ENCODE measurements around the gene DDOST. TPM values are rescaled to one million over a fixed set of nuclear protein-coding genes. Genes with fewer than 3 reads are reported as not detected.

Gene DDOST
- total RNA-seq, 2 experiments from 2014 or later: 111 to 148 TPM

- ChIA-PET CTCF (ENCODE audit: unreplicated experiment) (no interaction called here), POLR2A (no interaction called here)
- intact Hi-C loops (cut with micrococcal nuclease; ENCODE audit: unreplicated experiment): no loop called here
- Histone ChIP-seq H3K4me3 (ENCODE audit: low read depth, low read length, poor library complexity, severe bottlenecking) (no peak overlapping the region), H4K20me1 (ENCODE audit: insufficient read depth, low read length) (no peaks in the 10 kb centered on the region), H3K9me2 (ENCODE audit: insufficient read depth, low read length) (no peaks in the 10 kb centered on the region), H3K9me3 (ENCODE audit: low read length) (no peaks in the 10 kb centered on the region), H2AFZ (ENCODE audit: low read length) (no peak overlapping the region), H3K4me2 (ENCODE audit: low read length) (no peak overlapping the region), H3K27ac (ENCODE audit: low read depth, low read length, poor library complexity, severe bottlenecking) (no peak overlapping the region), H3K79me2 (ENCODE audit: insufficient read depth, low read depth, low read length) (no peaks in the 10 kb centered on the region), H3K36me3 (ENCODE audit: insufficient read depth, low read length) (no peaks in the 10 kb centered on the region), H3K4me1 (ENCODE audit: insufficient read depth, low read length, poor library complexity, severe bottlenecking) (peaks cover 21% of the 10 kb centered on the region)
- no peak for TF ChIP-seq CTCF (conservative IDR thresholded peaks at IDR 0.05; ENCODE audit: low read length)
- TF ChIP-seq EZH2phosphoT487 (IDR thresholded peaks at IDR 0.05; ENCODE audit: borderline replicate concordance, low read depth, low read length): no peak
- BruUV-seq (replicated peaks): no TSS peak
- DNase-seq (ENCODE audit: low spot score): no peak
Measured at GRCh38 chr1:20684050-20684620, 23.0 kb upstream of the DDOST start.

GRCh38 chr1:20683614-20684013 is 22.4 kb upstream of the DDOST start:
- H3K4me1 ChIP-seq (ENCODE audit: insufficient read depth, low read length, poor library complexity, severe bottlenecking): peaks cover 26% of the 10 kb centered on the region
- no TSS peak for BruUV-seq (replicated peaks)
- H3K9me3 ChIP-seq (ENCODE audit: low read length): no peaks in the 10 kb centered on the region
- no peak overlapping the region for H3K4me2 ChIP-seq (ENCODE audit: low read length)
- DNase-seq (ENCODE audit: low spot score): no peak
- ChIA-PET POLR2A (no interaction called here), CTCF (ENCODE audit: unreplicated experiment) (no interaction called here)
- no peaks in the 10 kb centered on the region for H3K9me2 ChIP-seq (ENCODE audit: insufficient read depth, low read length)
- no peaks in the 10 kb centered on the region for H3K36me3 ChIP-seq (ENCODE audit: insufficient read depth, low read length)
- H2AFZ ChIP-seq (ENCODE audit: low read length): no peak overlapping the region
- no peak overlapping the region for H3K27ac ChIP-seq (ENCODE audit: low read depth, low read length, poor library complexity, severe bottlenecking)
- no peaks in the 10 kb centered on the region for H3K79me2 ChIP-seq (ENCODE audit: insufficient read depth, low read depth, low read length)
- intact Hi-C loops (cut with micrococcal nuclease; ENCODE audit: unreplicated experiment): no loop called here
- H3K4me3 ChIP-seq (ENCODE audit: low read depth, low read length, poor library complexity, severe bottlenecking): no peak overlapping the region
- no peak for TF ChIP-seq CTCF (conservative IDR thresholded peaks at IDR 0.05; ENCODE audit: low read length)
- H4K20me1 ChIP-seq (ENCODE audit: insufficient read depth, low read length): no peaks in the 10 kb centered on the region

- intact Hi-C loops (cut with micrococcal nuclease; ENCODE audit: unreplicated experiment): no loop called here
- Histone ChIP-seq H3K79me2 (ENCODE audit: insufficient read depth, low read depth, low read length) (no peaks in the 10 kb centered on the region), H4K20me1 (ENCODE audit: insufficient read depth, low read length) (no peaks in the 10 kb centered on the region), H3K4me3 (ENCODE audit: low read depth, low read length, poor library complexity, severe bottlenecking) (no peak overlapping the region), H3K4me2 (ENCODE audit: low read length) (peak overlapping the region; percentile 49), H3K4me1 (ENCODE audit: insufficient read depth, low read length, poor library complexity, severe bottlenecking) (peaks cover 30% of the 10 kb centered on the region), H2AFZ (ENCODE audit: low read length) (peak overlapping the region; percentile 48), H3K36me3 (ENCODE audit: insufficient read depth, low read length) (no peaks in the 10 kb centered on the region), H3K9me2 (ENCODE audit: insufficient read depth, low read length) (no peaks in the 10 kb centered on the region), H3K27ac (ENCODE audit: low read depth, low read length, poor library complexity, severe bottlenecking) (no peak overlapping the region), H3K9me3 (ENCODE audit: low read length) (peaks cover 3% of the 10 kb centered on the region)
- DNase-seq (ENCODE audit: low spot score): peak; percentile 68
- TF ChIP-seq CTCF (conservative IDR thresholded peaks at IDR 0.05; ENCODE audit: low read length) (no peak), EZH2phosphoT487 (IDR thresholded peaks at IDR 0.05; ENCODE audit: borderline replicate concordance, low read depth, low read length) (no peak)
- ChIA-PET POLR2A (no interaction called here), CTCF (ENCODE audit: unreplicated experiment) (interaction anchor here (0.6 to 1.1 kb wide), 2 partner anchors 14 to 21 kb away, joined by 3 read pairs; partner anchors contain the start of gene DDOST)
- BruUV-seq (replicated peaks): no TSS peak
Measured at GRCh38 chr1:20682571-20683236, 21.5 kb upstream of the DDOST start.

Measured in OCI-LY7 (cell line).